ENCODE measurements around the gene PLEKHA7.
"Not testable (repeated sequence)": the region's sequence is repeated elsewhere in the genome, so short reads cannot be mapped to it uniquely, and the experiment has no call there.

Gene PLEKHA7

GRCh38 chr11:16873289-16873688 lies 140.9 kb downstream of the PLEKHA7 start:
- DNase-seq (ENCODE audit: insufficient read length, low spot score) (no peak), FAIRE-seq (no peak)
- TF ChIP-seq CTCF (IDR thresholded peaks at IDR 0.05; ENCODE audit: insufficient read depth, missing control alignments), result no peak

GRCh38 chr11:16871368-16871767 lies 142.8 kb downstream of the PLEKHA7 start:
- FAIRE-seq, result no peak

GRCh38 chr11:16867097-16867496 lies 147.1 kb downstream of the PLEKHA7 start:
- DNase-seq (ENCODE audit: insufficient read length, low spot score) (no peak), FAIRE-seq (no peak)
- TF ChIP-seq CTCF (IDR thresholded peaks at IDR 0.05; ENCODE audit: insufficient read depth, missing control alignments), result no peak

More at GRCh38 chr11:16871368-16871767, 142.8 kb downstream of the PLEKHA7 start:
- no peak for TF ChIP-seq CTCF (IDR thresholded peaks at IDR 0.05; ENCODE audit: insufficient read depth, missing control alignments)
- DNase-seq (ENCODE audit: insufficient read length, low spot score), result no peak

- DNase-seq (ENCODE audit: insufficient read length, low spot score); FAIRE-seq: not testable (repeated sequence)
These were observed 149.8 kb downstream of the PLEKHA7 start for GRCh38 chr11:16864428-16864827.

GRCh38 chr11:16863389-16863788 lies 150.8 kb downstream of the PLEKHA7 start:
- no peak for FAIRE-seq
- DNase-seq (ENCODE audit: insufficient read length, low spot score), result no peak
- TF ChIP-seq CTCF (IDR thresholded peaks at IDR 0.05; ENCODE audit: insufficient read depth, missing control alignments), result no peak

- FAIRE-seq (no peak), DNase-seq (ENCODE audit: insufficient read length, low spot score) (no peak)
- TF ChIP-seq CTCF (IDR thresholded peaks at IDR 0.05; ENCODE audit: insufficient read depth, missing control alignments), result no peak
These were observed 151.5 kb downstream of the PLEKHA7 start for GRCh38 chr11:16862726-16863125.

- no peak for DNase-seq (ENCODE audit: insufficient read length, low spot score)
- no peak for FAIRE-seq
- no peak for TF ChIP-seq CTCF (IDR thresholded peaks at IDR 0.05; ENCODE audit: insufficient read depth, missing control alignments)
These were observed 152.4 kb downstream of the PLEKHA7 start for GRCh38 chr11:16861862-16862261.

GRCh38 chr11:16860617-16861016 lies 153.6 kb downstream of the PLEKHA7 start:
- FAIRE-seq, result no peak
- no peak for TF ChIP-seq CTCF (IDR thresholded peaks at IDR 0.05; ENCODE audit: insufficient read depth, missing control alignments)
- no peak for DNase-seq (ENCODE audit: insufficient read length, low spot score)
